ENCODE data around the gene CLIC3. TPM values are rescaled to one million over a fixed set of nuclear protein-coding genes. Genes with fewer than 3 reads are reported as not detected.

The CLIC3 gene
- total and polyA plus RNA-seq, 2 experiments from 2014 or later = 37.7 to 98.9 TPM

DNA sequence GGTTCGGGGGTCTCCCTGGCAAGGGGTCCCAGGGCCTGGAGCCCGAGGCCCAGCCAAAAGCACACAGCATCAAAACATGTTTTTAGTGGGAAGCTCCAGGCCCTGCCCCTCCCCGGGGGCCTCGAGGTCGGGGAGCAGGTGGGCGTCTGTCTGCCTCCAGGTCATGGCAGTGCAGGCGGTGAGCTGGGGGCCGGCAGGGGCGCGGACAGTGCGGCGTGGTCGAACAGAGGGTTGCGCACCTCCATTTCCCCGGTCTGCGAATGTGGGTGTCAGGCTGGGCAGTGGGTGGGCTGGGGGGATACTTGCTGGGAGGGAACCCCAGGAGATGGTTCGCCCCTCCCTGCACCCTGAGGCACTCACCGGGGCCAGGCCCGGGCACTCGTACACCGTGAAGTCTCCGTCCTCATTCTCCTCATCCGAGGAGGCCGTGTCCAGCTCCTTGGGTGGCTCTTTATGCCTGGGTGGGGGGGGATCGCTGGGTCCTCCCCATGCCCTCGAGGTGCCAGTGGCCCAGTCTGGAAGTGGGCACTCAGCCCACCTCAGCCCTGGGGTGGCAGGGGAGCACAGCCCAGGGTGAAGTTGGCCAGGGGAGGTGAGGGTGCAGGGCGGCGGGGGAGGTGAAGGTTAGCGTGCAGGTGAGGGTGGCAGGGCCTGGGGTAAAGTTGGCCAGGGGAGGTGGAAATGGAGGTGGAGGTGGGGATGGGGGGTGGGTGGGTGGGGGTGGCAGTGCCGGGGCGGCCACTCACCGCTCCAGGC, 43.4 kb upstream of the CLIC3 start:
- Histone ChIP-seq H3K4me2 (ENCODE audit: unreplicated experiment) (no peak overlapping the region), H3K9ac (no peak overlapping the region), H3K9me3 (ENCODE audit: low read depth) (no peaks in the 10 kb centered on the region), H3F3A (ENCODE audit: insufficient read depth) (no peaks in the 10 kb centered on the region), H4K20me1 (ENCODE audit: insufficient read depth) (no peaks in the 10 kb centered on the region; the same call in 1 of the 2 replicates), H3K79me2 (ENCODE audit: insufficient read depth) (peaks cover 18% of the 10 kb centered on the region), H3K27ac (no peak overlapping the region), H3K36me3 (ENCODE audit: low read depth) (no peaks in the 10 kb centered on the region), H2AFZ (no peak overlapping the region), H3K27me3 (replicated peaks; ENCODE audit: insufficient read depth) (no peaks in the 10 kb centered on the region), H3K9me2 (ENCODE audit: insufficient read depth) (no peaks in the 10 kb centered on the region), H3K4me1 (ENCODE audit: insufficient read depth) (peaks cover 5% of the 10 kb centered on the region; the same call in 1 of the 2 replicates), H3K4me3 (no peak overlapping the region)
- in situ Hi-C loops (cut with MboI) = loop anchor here (10.0 kb wide), 1 partner anchor 265 kb away; no protein-coding TSS in a partner anchor
- no peak for DNase-seq
- WGBS, 2 experiments (ENCODE audit: low coverage in 1 of 2, low lambda C conversion rate in 2 of 2, missing lambda C conversion rate in 2 of 2) = 83 to 85% methylated on average over 25 to 32 of the region's 32 CpGs
- TF ChIP-seq EZH2phosphoT487 (IDR thresholded peaks at IDR 0.05; ENCODE audit: insufficient read depth, low read depth) (no peak), EZH2 (IDR thresholded peaks at IDR 0.05; ENCODE audit: insufficient read depth, poor library complexity, severe bottlenecking) (no peak)

- no peaks in the 10 kb centered on the region; the same call in 1 of the 2 replicates for H4K20me1 ChIP-seq (ENCODE audit: insufficient read depth)
- no peak for TF ChIP-seq EZH2 (IDR thresholded peaks at IDR 0.05; ENCODE audit: insufficient read depth, poor library complexity, severe bottlenecking)
- no peak for TF ChIP-seq EZH2phosphoT487 (IDR thresholded peaks at IDR 0.05; ENCODE audit: insufficient read depth, low read depth)
- H3K9ac ChIP-seq = no peak overlapping the region
- no peaks in the 10 kb centered on the region for H3K27me3 ChIP-seq (replicated peaks; ENCODE audit: insufficient read depth)
- H3K36me3 ChIP-seq (ENCODE audit: low read depth) = no peaks in the 10 kb centered on the region
- H3K27ac ChIP-seq = no peak overlapping the region
- no peaks in the 10 kb centered on the region for H3K9me3 ChIP-seq (ENCODE audit: low read depth)
- no peaks in the 10 kb centered on the region for H3K9me2 ChIP-seq (ENCODE audit: insufficient read depth)
- H2AFZ ChIP-seq = no peak overlapping the region
- no peak for DNase-seq
- no peaks in the 10 kb centered on the region for H3F3A ChIP-seq (ENCODE audit: insufficient read depth)
- in situ Hi-C loops (cut with MboI) = loop anchor here (10.0 kb wide), 1 partner anchor 264 kb away; no protein-coding TSS in a partner anchor
- H3K4me2 ChIP-seq (ENCODE audit: unreplicated experiment) = no peak overlapping the region
- 87 to 90% methylated on average over 8 to 9 of the region's 9 CpGs for WGBS, 2 experiments (ENCODE audit: low coverage in 1 of 2, low lambda C conversion rate in 2 of 2, missing lambda C conversion rate in 2 of 2)
- peaks cover 10% of the 10 kb centered on the region for H3K79me2 ChIP-seq (ENCODE audit: insufficient read depth)
- no peak overlapping the region for H3K4me3 ChIP-seq
- H3K4me1 ChIP-seq (ENCODE audit: insufficient read depth) = no peaks in the 10 kb centered on the region
Observed at GRCh38 chr9:137038916-137039315, 42.5 kb upstream of the CLIC3 start.

DNA sequence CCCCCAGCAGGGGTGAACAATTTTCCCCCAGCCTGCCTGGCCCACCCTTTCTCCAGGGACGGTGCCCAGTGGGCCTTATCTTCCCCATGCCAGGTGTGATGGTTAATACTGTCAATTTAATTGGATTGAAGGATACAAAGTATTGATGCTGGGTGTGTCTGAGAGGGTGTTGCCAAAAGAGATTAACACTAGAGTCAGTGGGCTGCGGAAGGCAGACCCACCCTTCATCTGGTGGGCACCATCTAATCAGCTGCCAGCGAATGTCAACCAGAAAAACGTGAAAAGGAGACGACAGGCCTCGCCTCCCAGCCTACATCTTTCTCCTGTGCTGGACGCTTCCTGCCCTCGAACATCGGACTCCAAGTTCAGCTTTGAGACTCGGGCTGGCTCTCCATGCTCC, 41.1 kb upstream of the CLIC3 start:
- 85 to 91% methylated on average over 10 of the region's 10 CpGs for WGBS, 2 experiments (ENCODE audit: low coverage in 1 of 2, low lambda C conversion rate in 2 of 2, missing lambda C conversion rate in 2 of 2)
- no peak for TF ChIP-seq EZH2 (IDR thresholded peaks at IDR 0.05; ENCODE audit: insufficient read depth, poor library complexity, severe bottlenecking)
- no peak for TF ChIP-seq EZH2phosphoT487 (IDR thresholded peaks at IDR 0.05; ENCODE audit: insufficient read depth, low read depth)
- H3K27me3 ChIP-seq (replicated peaks; ENCODE audit: insufficient read depth) = no peaks in the 10 kb centered on the region

GRCh38 chr9:137037035-137037434, 40.7 kb upstream of the CLIC3 start:
- in situ Hi-C loops (cut with MboI) = loop anchor here (10.0 kb wide), 1 partner anchor 262 kb away; no protein-coding TSS in a partner anchor
- WGBS, 2 experiments (ENCODE audit: low coverage in 1 of 2, low lambda C conversion rate in 2 of 2, missing lambda C conversion rate in 2 of 2) = 69 to 74% methylated on average over 9 to 13 of the region's 13 CpGs

More for the DNA sequence above, 41.1 kb upstream of the CLIC3 start:
- no peaks in the 10 kb centered on the region for H4K20me1 ChIP-seq (ENCODE audit: insufficient read depth)
- H3K79me2 ChIP-seq (ENCODE audit: insufficient read depth) = no peaks in the 10 kb centered on the region
- no peaks in the 10 kb centered on the region for H3K36me3 ChIP-seq (ENCODE audit: low read depth)
- no peak overlapping the region for H3K4me3 ChIP-seq
- H3K4me1 ChIP-seq (ENCODE audit: insufficient read depth) = no peaks in the 10 kb centered on the region
- H2AFZ ChIP-seq = no peak overlapping the region
- no peaks in the 10 kb centered on the region for H3K9me2 ChIP-seq (ENCODE audit: insufficient read depth)
- H3K9me3 ChIP-seq (ENCODE audit: low read depth) = no peaks in the 10 kb centered on the region
- H3K4me2 ChIP-seq (ENCODE audit: unreplicated experiment) = no peak overlapping the region
- no peak overlapping the region for H3K9ac ChIP-seq
- H3F3A ChIP-seq (ENCODE audit: insufficient read depth) = no peaks in the 10 kb centered on the region
- H3K27ac ChIP-seq = no peak overlapping the region
- no peak for DNase-seq
- in situ Hi-C loops (cut with MboI) = loop anchor here (10.0 kb wide), 1 partner anchor 263 kb away; no protein-coding TSS in a partner anchor

More at GRCh38 chr9:137037035-137037434, 40.7 kb upstream of the CLIC3 start:
- H3K27ac ChIP-seq = no peak overlapping the region
- no peak overlapping the region for H2AFZ ChIP-seq
- H3K4me1 ChIP-seq (ENCODE audit: insufficient read depth) = no peaks in the 10 kb centered on the region
- TF ChIP-seq EZH2 (IDR thresholded peaks at IDR 0.05; ENCODE audit: insufficient read depth, poor library complexity, severe bottlenecking) (no peak), EZH2phosphoT487 (IDR thresholded peaks at IDR 0.05; ENCODE audit: insufficient read depth, low read depth) (no peak)
- no peak for DNase-seq
- no peak overlapping the region for H3K9ac ChIP-seq
- no peaks in the 10 kb centered on the region for H4K20me1 ChIP-seq (ENCODE audit: insufficient read depth)
- H3K9me2 ChIP-seq (ENCODE audit: insufficient read depth) = no peaks in the 10 kb centered on the region
- H3K27me3 ChIP-seq (replicated peaks; ENCODE audit: insufficient read depth) = no peaks in the 10 kb centered on the region
- no peak overlapping the region for H3K4me3 ChIP-seq
- no peaks in the 10 kb centered on the region for H3K36me3 ChIP-seq (ENCODE audit: low read depth)
- H3K4me2 ChIP-seq (ENCODE audit: unreplicated experiment) = no peak overlapping the region
- no peaks in the 10 kb centered on the region for H3F3A ChIP-seq (ENCODE audit: insufficient read depth)
- no peaks in the 10 kb centered on the region for H3K79me2 ChIP-seq (ENCODE audit: insufficient read depth)
- H3K9me3 ChIP-seq (ENCODE audit: low read depth) = no peaks in the 10 kb centered on the region
